HFFc6 (cell line): ENCODE measurements around the gene C1QTNF8. TPM values are rescaled to one million over a fixed set of nuclear protein-coding genes. Genes with fewer than 3 reads are reported as not detected.

Experiments
- DNase-seq: peaks from one replicate; pipeline ENCODE4 v3.0.0-alpha.2; 2018
- H3K27ac Mint-ChIP-seq: 2 replicates; pipeline ENCODE4 v1.8.0; 2020; ENCODE audit warnings: mild to moderate bottlenecking, mixed read lengths
- H3K27me3 Mint-ChIP-seq: 2 replicates; pipeline ENCODE4 v1.8.0; 2021; ENCODE audit warnings: mild to moderate bottlenecking, moderate library complexity, mixed read lengths; ENCODE audit not compliant: insufficient read depth
- H3K36me3 Mint-ChIP-seq: 2 replicates; pipeline ENCODE4 v1.8.0; 2021; ENCODE audit warnings: low read depth, mixed read lengths
- H3K4me1 Mint-ChIP-seq: 2 replicates; pipeline ENCODE4 v1.8.0; 2020; ENCODE audit warnings: low read depth, mixed read lengths
- H3K4me3 Mint-ChIP-seq: 2 replicates; pipeline ENCODE4 v1.8.0; 2020; ENCODE audit warnings: mild to moderate bottlenecking, moderate library complexity, mixed read lengths
- H3K9me3 Mint-ChIP-seq: 2 replicates; pipeline ENCODE4 v1.8.0; 2020; ENCODE audit warnings: mild to moderate bottlenecking, mixed read lengths
- CTCF ChIP-seq: fragments of 200-600 bp; sonication (generic); IDR thresholded peaks from 2 replicates; pipeline ENCODE4 v1.5.0; 2021; ENCODE audit warnings: antibody characterized with exemption, mild to moderate bottlenecking
- total RNA-seq, 6 experiments: library from RNA; stranded (reverse); fragmentation: NEBNext Ultra II Directional; extraction: Animal tissue kit (Norgen Biotek cat#: 25700); gene quantifications; 2 replicates in 1 of 6; 3 replicates in 5 of 6; pipeline ENCODE4 v1.2.3, GENCODE V29; 2021

The C1QTNF8 gene
- total RNA-seq, 6 experiments from 2014 or later, result not detected

DNA sequence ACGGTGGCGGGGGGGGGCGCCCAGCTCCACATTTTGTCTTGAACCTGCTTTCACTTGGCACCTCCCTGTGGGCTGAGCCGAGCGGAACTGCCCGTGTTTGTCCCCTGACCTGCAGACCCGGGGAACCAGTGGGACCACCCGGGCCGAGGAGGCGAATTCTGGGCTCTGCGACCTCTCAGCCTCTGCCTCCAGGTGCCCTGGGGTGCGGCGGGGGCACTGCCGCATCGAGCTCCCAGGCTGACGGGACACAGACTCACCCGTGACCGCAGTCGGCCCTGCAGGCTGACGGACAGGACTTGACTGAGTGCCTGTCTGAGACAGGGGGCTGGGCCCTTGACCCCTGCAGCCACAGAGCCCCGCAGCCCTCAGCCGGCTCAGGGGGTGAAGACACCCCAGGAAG is 11.1 kb upstream of the C1QTNF8 start:
- Mint-ChIP-seq H3K4me1 (no peaks in the 10 kb centered on the region), H3K27ac (no peak overlapping the region), H3K4me3 (no peak overlapping the region), H3K9me3 (no peaks in the 10 kb centered on the region), H3K27me3 (peaks cover 38% of the 10 kb centered on the region), H3K36me3 (no peaks in the 10 kb centered on the region)
- DNase-seq, result no peak
- no peak for TF ChIP-seq CTCF

DNA sequence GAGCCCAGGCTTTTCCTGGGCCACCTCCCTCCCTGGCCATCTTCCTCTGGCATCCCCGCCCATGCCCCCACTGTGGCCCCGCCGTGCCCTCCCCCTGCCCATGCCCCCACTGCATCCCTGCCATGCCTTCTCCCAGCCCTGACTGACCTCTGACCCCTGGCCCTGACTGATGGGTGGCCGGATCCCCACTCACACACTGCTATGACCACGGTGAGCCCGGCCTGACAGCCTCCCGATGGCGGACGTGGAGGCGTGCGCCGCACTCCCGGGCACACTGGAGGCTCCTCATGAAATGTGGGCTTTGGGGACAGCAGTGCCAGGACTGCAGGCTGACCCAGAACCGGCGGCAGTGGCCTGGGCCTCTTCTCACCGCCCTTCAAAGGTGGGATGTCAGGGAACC is 10.6 kb upstream of the C1QTNF8 start:
- H3K27ac Mint-ChIP-seq, result no peak overlapping the region
- H3K4me1 Mint-ChIP-seq, result no peaks in the 10 kb centered on the region
- H3K4me3 Mint-ChIP-seq, result no peak overlapping the region
- no peaks in the 10 kb centered on the region for H3K9me3 Mint-ChIP-seq
- no peak for DNase-seq
- peak; percentile 9 for TF ChIP-seq CTCF
- no peaks in the 10 kb centered on the region for H3K36me3 Mint-ChIP-seq
- H3K27me3 Mint-ChIP-seq, result peaks cover 34% of the 10 kb centered on the region

- Mint-ChIP-seq H3K27me3 (peaks cover 30% of the 10 kb centered on the region), H3K4me1 (no peaks in the 10 kb centered on the region), H3K9me3 (no peaks in the 10 kb centered on the region), H3K27ac (no peak overlapping the region), H3K36me3 (no peaks in the 10 kb centered on the region), H3K4me3 (no peak overlapping the region)
- TF ChIP-seq CTCF, result peak; percentile 90
- peak; percentile 20 for DNase-seq
Measured at GRCh38 chr16:1105888-1106620, 10.0 kb upstream of the C1QTNF8 start.

GRCh38 chr16:1103636-1103980 is 7.6 kb upstream of the C1QTNF8 start:
- no peak overlapping the region for H3K27ac Mint-ChIP-seq
- no peaks in the 10 kb centered on the region for H3K9me3 Mint-ChIP-seq
- no peak overlapping the region for H3K4me3 Mint-ChIP-seq
- no peaks in the 10 kb centered on the region for H3K4me1 Mint-ChIP-seq
- no peak for TF ChIP-seq CTCF
- DNase-seq, result no peak
- peaks cover 8% of the 10 kb centered on the region; the same call in 1 of the 2 replicates for H3K27me3 Mint-ChIP-seq
- no peaks in the 10 kb centered on the region for H3K36me3 Mint-ChIP-seq

DNA sequence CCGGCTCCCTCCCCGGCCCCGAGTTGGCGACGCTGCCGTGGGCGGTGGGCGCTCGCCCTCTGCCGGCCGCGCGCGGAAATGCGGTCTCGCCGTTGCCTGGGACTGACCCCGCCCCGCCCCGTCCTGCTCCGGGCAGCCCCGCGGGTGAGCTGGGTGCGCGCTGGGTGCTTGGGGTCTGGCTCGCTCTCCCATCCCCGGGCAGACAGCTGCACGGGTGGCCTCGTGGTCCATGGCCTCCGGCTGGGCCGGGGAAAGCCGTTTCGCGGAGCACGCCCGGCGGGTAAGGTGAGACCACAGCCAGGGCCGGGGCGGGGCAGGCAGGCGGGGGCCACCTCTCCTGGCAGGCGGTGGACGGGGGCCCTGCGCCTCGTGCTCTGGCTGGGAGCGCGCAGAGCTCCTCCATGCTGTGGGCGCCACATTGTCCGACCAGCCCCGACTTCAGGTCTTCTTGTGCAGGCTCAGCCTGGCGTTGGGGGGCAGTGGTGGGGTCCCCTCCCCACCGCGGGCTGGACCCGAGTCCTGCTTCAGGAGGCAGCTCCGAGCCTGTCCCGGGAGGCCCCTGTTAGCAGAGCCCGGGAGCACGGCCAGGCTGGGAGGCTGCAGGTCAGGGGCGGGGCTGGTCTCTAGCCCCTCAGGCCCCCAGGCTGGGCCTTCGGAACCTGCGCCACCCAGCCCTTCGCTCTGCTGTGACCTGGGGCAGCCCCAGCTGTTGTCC is 7.0 kb upstream of the C1QTNF8 start:
- Mint-ChIP-seq H3K4me1 (no peaks in the 10 kb centered on the region), H3K9me3 (no peaks in the 10 kb centered on the region), H3K4me3 (no peak overlapping the region), H3K36me3 (no peaks in the 10 kb centered on the region), H3K27me3 (peaks cover 7% of the 10 kb centered on the region; the same call in 1 of the 2 replicates), H3K27ac (no peak overlapping the region)
- peak; percentile 79 for TF ChIP-seq CTCF
- peak; percentile 8 for DNase-seq
